C4-2B (cell line): ENCODE data around the gene RASGRP1.

Source experiments
- ZFX ChIP-seq: fragments of 450-650 bp; IDR thresholded peaks from 2 replicates; pipeline ENCODE4 v1.6.1; 2017
- TF ChIP-seq, protein P1 (sequence below): fragments of 450-650 bp; conservative IDR thresholded peaks from 2 replicates; pipeline ENCODE4 v1.5.1; 2017; ENCODE audit warnings: mild to moderate bottlenecking

DNA sequence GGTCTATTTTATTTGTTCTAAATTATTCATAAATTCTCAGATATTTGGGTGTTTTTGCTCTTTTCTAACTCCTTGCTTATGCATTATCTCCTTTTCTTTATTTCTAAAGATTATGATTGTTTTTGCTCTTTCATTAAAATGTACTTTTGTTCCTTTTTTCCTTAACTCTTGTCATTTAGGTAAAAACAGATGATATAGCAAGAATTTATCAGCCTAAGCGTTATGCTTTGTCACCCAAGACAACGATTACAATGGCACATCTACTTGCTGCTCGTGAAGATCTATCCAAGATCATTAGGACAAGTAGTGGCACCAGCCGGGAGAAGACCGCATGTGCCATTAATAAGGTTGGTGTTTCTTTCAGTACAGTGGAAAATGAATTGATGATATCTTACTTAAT lies 83.5 kb downstream of the RASGRP1 start:
- TF ChIP-seq, protein P1, sequence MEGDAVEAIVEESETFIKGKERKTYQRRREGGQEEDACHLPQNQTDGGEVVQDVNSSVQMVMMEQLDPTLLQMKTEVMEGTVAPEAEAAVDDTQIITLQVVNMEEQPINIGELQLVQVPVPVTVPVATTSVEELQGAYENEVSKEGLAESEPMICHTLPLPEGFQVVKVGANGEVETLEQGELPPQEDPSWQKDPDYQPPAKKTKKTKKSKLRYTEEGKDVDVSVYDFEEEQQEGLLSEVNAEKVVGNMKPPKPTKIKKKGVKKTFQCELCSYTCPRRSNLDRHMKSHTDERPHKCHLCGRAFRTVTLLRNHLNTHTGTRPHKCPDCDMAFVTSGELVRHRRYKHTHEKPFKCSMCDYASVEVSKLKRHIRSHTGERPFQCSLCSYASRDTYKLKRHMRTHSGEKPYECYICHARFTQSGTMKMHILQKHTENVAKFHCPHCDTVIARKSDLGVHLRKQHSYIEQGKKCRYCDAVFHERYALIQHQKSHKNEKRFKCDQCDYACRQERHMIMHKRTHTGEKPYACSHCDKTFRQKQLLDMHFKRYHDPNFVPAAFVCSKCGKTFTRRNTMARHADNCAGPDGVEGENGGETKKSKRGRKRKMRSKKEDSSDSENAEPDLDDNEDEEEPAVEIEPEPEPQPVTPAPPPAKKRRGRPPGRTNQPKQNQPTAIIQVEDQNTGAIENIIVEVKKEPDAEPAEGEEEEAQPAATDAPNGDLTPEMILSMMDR, result no peak
- TF ChIP-seq ZFX, result no peak
